Large intestine (tissue), 3 donors: Measurements from ENCODE around the gene CNTNAP2. TPM values are rescaled to one million over a fixed set of nuclear protein-coding genes. Genes with fewer than 3 reads are reported as not detected.

Experiments used
- DNase-seq, 2 donors: peaks; one replicate each; pipeline versions ENCODE4 v3.0.0 to v3.0.0-alpha.2; 2013
- H3K27ac ChIP-seq: one replicate; pipeline ENCODE4 v1.5.1; 2013; ENCODE audit warnings: low read length
- H3K27me3 ChIP-seq: 2 replicates; pipeline ENCODE4 v1.6.1; 2013; ENCODE audit warnings: low read length; ENCODE audit not compliant: control insufficient read depth, insufficient read depth
- H3K36me3 ChIP-seq: 2 replicates; pipeline ENCODE4 v1.6.1; 2013; ENCODE audit warnings: low read length; ENCODE audit not compliant: control insufficient read depth, insufficient read depth
- H3K4me1 ChIP-seq: one replicate; pipeline ENCODE4 v1.6.1; 2013; ENCODE audit warnings: low read length; ENCODE audit not compliant: control insufficient read depth, insufficient read depth
- H3K4me3 ChIP-seq: one replicate; pipeline ENCODE4 v1.5.1; 2013; ENCODE audit warnings: low read length
- H3K9me3 ChIP-seq: one replicate; pipeline ENCODE4 v1.6.1; 2013; ENCODE audit warnings: mild to moderate bottlenecking, low read depth, low read length, moderate library complexity; ENCODE audit not compliant: control insufficient read depth
- WGBS: methylation state at CpG from one replicate; pipeline ENCODE4 v1.1.5; 2013; ENCODE audit warnings: low lambda C conversion rate; ENCODE audit not compliant: insufficient coverage; 5-methylcytosine and 5-hydroxymethylcytosine counted together
- polyA plus RNA-seq: library from polyadenylated mRNA; unstranded; fragments of 120-200 nt; gene quantifications from one replicate; pipeline ENCODE4 v1.2.1, GENCODE V29; 2013

The CNTNAP2 gene
- polyA plus RNA-seq, 1 donor = 12.9 TPM

- 80% methylated on average over 1 of the region's 3 CpGs for WGBS
- Histone ChIP-seq H3K4me3 (no peak overlapping the region), H3K4me1 (no peaks in the 10 kb centered on the region), H3K9me3 (no peaks in the 10 kb centered on the region), H3K27me3 (no peaks in the 10 kb centered on the region), H3K36me3 (no peaks in the 10 kb centered on the region), H3K27ac (no peak overlapping the region)
- no peak for DNase-seq
These were observed 1523.2 kb downstream of the CNTNAP2 start for GRCh38 chr7:147639751-147640150.

- 92% methylated on average over 2 of the region's 9 CpGs for WGBS
- Histone ChIP-seq H3K4me1 (no peaks in the 10 kb centered on the region), H3K4me3 (no peak overlapping the region), H3K27ac (no peak overlapping the region), H3K36me3 (no peaks in the 10 kb centered on the region), H3K27me3 (no peaks in the 10 kb centered on the region), H3K9me3 (no peaks in the 10 kb centered on the region)
- no peak for DNase-seq
These were observed 1524.2 kb downstream of the CNTNAP2 start for GRCh38 chr7:147640821-147641220.

- DNase-seq = peak in 1 of 2 donors; percentile 3
- no peaks in the 10 kb centered on the region for H3K4me1 ChIP-seq
- H3K4me3 ChIP-seq = no peak overlapping the region
- WGBS = 53% methylated on average over 2 of the region's 4 CpGs
- H3K27ac ChIP-seq = no peak overlapping the region
- no peaks in the 10 kb centered on the region for H3K27me3 ChIP-seq
- no peaks in the 10 kb centered on the region for H3K36me3 ChIP-seq
- no peaks in the 10 kb centered on the region for H3K9me3 ChIP-seq
These were observed 1530.0 kb downstream of the CNTNAP2 start for GRCh38 chr7:147646568-147646967.

- H3K9me3 ChIP-seq = no peaks in the 10 kb centered on the region
These were observed 1534.4 kb downstream of the CNTNAP2 start for GRCh38 chr7:147650991-147651390.

DNA sequence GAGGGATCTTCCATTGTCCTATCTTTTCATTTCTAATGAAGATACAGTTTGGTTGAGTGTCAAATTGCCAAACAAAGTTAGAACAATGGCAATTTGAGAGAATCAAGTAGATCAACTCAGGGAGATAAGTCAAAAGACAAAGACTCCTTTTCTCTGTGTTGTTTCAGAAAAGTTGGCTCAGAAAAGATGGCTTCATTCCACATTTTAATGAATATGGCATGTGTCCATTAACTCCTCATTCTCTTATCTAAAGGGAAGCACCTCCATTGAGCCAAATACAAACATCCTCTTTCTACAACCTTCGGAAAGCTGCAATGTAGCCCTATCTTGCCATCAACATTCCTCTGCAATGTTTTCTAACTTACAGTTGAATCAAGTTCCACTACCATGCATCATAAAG, 1535.0 kb downstream of the CNTNAP2 start:
- no peak overlapping the region for H3K4me3 ChIP-seq
- no peaks in the 10 kb centered on the region for H3K4me1 ChIP-seq
- H3K27ac ChIP-seq = no peak overlapping the region
- no peaks in the 10 kb centered on the region for H3K36me3 ChIP-seq
- H3K27me3 ChIP-seq = no peaks in the 10 kb centered on the region
- no peaks in the 10 kb centered on the region for H3K9me3 ChIP-seq
- WGBS = 20% methylated on average over 1 of the region's 1 CpG
- DNase-seq = no peak

More at GRCh38 chr7:147650991-147651390, 1534.4 kb downstream of the CNTNAP2 start:
- no CpG with 5 or more reads among the region's 3 CpGs for WGBS
- Histone ChIP-seq H3K27ac (no peak overlapping the region), H3K4me3 (no peak overlapping the region), H3K27me3 (no peaks in the 10 kb centered on the region), H3K36me3 (no peaks in the 10 kb centered on the region), H3K4me1 (no peaks in the 10 kb centered on the region)
- no peak for DNase-seq

GRCh38 chr7:147653456-147653855, 1536.9 kb downstream of the CNTNAP2 start:
- Histone ChIP-seq H3K27me3 (no peaks in the 10 kb centered on the region), H3K4me3 (no peak overlapping the region), H3K9me3 (no peaks in the 10 kb centered on the region), H3K36me3 (no peaks in the 10 kb centered on the region), H3K4me1 (no peaks in the 10 kb centered on the region), H3K27ac (no peak overlapping the region)
- no CpG with 5 or more reads among the region's 3 CpGs for WGBS
- DNase-seq = no peak

GRCh38 chr7:147658392-147658967, 1541.9 kb downstream of the CNTNAP2 start:
- Histone ChIP-seq H3K27me3 (no peaks in the 10 kb centered on the region), H3K27ac (no peak overlapping the region), H3K9me3 (no peaks in the 10 kb centered on the region), H3K4me3 (no peak overlapping the region), H3K4me1 (no peaks in the 10 kb centered on the region), H3K36me3 (no peaks in the 10 kb centered on the region)
- 90% methylated on average over 2 of the region's 2 CpGs for WGBS
- no peak for DNase-seq

- Histone ChIP-seq H3K9me3 (no peaks in the 10 kb centered on the region), H3K27me3 (no peaks in the 10 kb centered on the region), H3K36me3 (no peaks in the 10 kb centered on the region), H3K4me3 (no peak overlapping the region), H3K27ac (no peak overlapping the region), H3K4me1 (no peaks in the 10 kb centered on the region)
- DNase-seq = no peak
- WGBS = no CpG with 5 or more reads among the region's 4 CpGs
These were observed 1542.7 kb downstream of the CNTNAP2 start for GRCh38 chr7:147659036-147659995.

- H3K27me3 ChIP-seq = no peaks in the 10 kb centered on the region
- no peak for DNase-seq
These were observed 1547.9 kb downstream of the CNTNAP2 start for GRCh38 chr7:147664541-147664940.

DNA sequence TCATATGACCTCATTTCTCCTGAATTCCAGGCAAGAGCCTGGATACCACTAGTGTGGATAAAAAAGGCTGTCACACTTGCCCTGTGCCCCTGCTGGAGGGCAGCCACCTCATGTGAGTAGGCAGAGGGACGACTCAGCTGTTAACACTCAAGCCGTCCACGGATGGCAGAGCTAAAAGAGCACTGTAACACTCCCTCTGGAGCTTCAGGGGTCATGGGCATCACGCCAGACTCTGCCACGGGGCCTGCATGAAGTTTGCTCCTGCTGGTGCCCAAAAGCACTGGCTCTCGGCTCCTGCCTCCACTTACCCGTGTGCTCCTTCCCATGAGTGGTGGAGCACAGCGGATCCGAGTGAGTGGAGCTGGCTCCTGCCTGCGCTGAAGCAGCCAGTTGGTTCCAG, 1554.2 kb downstream of the CNTNAP2 start:
- DNase-seq = no peak
- H3K4me3 ChIP-seq = no peak overlapping the region
- no CpG with 5 or more reads among the region's 10 CpGs for WGBS

More at GRCh38 chr7:147664541-147664940, 1547.9 kb downstream of the CNTNAP2 start:
- Histone ChIP-seq H3K36me3 (no peaks in the 10 kb centered on the region), H3K27ac (no peak overlapping the region), H3K9me3 (no peaks in the 10 kb centered on the region), H3K4me3 (no peak overlapping the region), H3K4me1 (no peaks in the 10 kb centered on the region)
- 74% methylated on average over 3 of the region's 6 CpGs for WGBS

More for the DNA sequence above, 1554.2 kb downstream of the CNTNAP2 start:
- H3K36me3 ChIP-seq = no peaks in the 10 kb centered on the region
- H3K27ac ChIP-seq = no peak overlapping the region
- H3K9me3 ChIP-seq = no peaks in the 10 kb centered on the region
- H3K27me3 ChIP-seq = no peaks in the 10 kb centered on the region
- H3K4me1 ChIP-seq = no peaks in the 10 kb centered on the region
